Lung (tissue), 12 donors: ENCODE results near the gene PIAS4. TPM values are rescaled to one million over a fixed set of nuclear protein-coding genes. Genes with fewer than 3 reads are reported as not detected.

Source experiments
- ATAC-seq: fragments of 200-7000 bp; cut with Tn5 transposase; one replicate; pipeline ENCODE4 v1.9.1; 2020; ENCODE audit warnings: moderate number of reproducible peaks; ENCODE audit not compliant: insufficient read depth, low FRiP score
- DNase-seq, 3 donors: peaks; one replicate each; pipeline ENCODE4 v3.0.0-alpha.2; 2013 to 2017
- H3K27ac ChIP-seq, 2 donors: one replicate each; pipeline ENCODE4 v1.5.1; 2013; ENCODE audit warnings: mild to moderate bottlenecking in 2 of 2, moderate library complexity in 2 of 2, control low read depth in 1 of 2, inconsistent platforms in 1 of 2, low read depth in 1 of 2, low read length in 1 of 2
- H3K27me3 ChIP-seq, 3 donors: one replicate each; pipeline ENCODE4 v1.5.1; 2013; ENCODE audit warnings: low read length in 2 of 3; ENCODE audit not compliant: control insufficient read depth in 3 of 3, insufficient read depth in 3 of 3
- H3K36me3 ChIP-seq, 4 donors: one replicate each; pipeline ENCODE4 v1.5.1; 2013; ENCODE audit warnings: low read length in 4 of 4, mild to moderate bottlenecking in 1 of 4, moderate library complexity in 1 of 4; ENCODE audit not compliant: control insufficient read depth in 4 of 4, insufficient read depth in 4 of 4
- H3K4me1 ChIP-seq, 5 donors: one replicate each; pipeline ENCODE4 v1.5.1; 2013; ENCODE audit warnings: low read length in 5 of 5, mild to moderate bottlenecking in 2 of 5, moderate library complexity in 1 of 5; ENCODE audit not compliant: control insufficient read depth in 5 of 5, insufficient read depth in 5 of 5
- H3K4me3 ChIP-seq: one replicate; pipeline ENCODE4 v1.5.1; 2013; ENCODE audit warnings: mild to moderate bottlenecking, control low read depth, moderate library complexity
- H3K9ac ChIP-seq, 2 donors: one replicate each; pipeline ENCODE4 v1.5.1; 2013; ENCODE audit warnings: low read length in 2 of 2, control low read depth in 1 of 2; ENCODE audit not compliant: insufficient read depth in 1 of 2
- H3K9me3 ChIP-seq, 4 donors: one replicate each; pipeline ENCODE4 v1.5.1; 2013; ENCODE audit warnings: low read length in 3 of 4, mild to moderate bottlenecking in 1 of 4, moderate library complexity in 1 of 4; ENCODE audit not compliant: control insufficient read depth in 4 of 4, insufficient read depth in 3 of 4
- CTCF ChIP-seq: IDR thresholded peaks from 2 replicates; pipeline ENCODE4 v1.5.1; 2012; ENCODE audit warnings: mild to moderate bottlenecking; ENCODE audit errors: control extremely low read depth, extremely low read depth
- WGBS, 2 donors: extraction: QIAGEN DNeasy Blood & Tissue Kit; methylation state at CpG; one replicate each; pipeline ENCODE4 v1.1.7; 2013; 5-methylcytosine and 5-hydroxymethylcytosine counted together
- polyA plus RNA-seq, 2 donors: library from polyadenylated mRNA; stranded (reverse); fragments of 200-250 nt; gene quantifications; one replicate each; pipeline ENCODE4 v1.2.1, GENCODE V29; 2013
- total RNA-seq, 2 donors: library from RNA; depleted of rRNA in 1 of 2; stranded (reverse); fragments of >200 nt in 1 of 2; gene quantifications; one replicate each; pipeline ENCODE4 v1.2.1, GENCODE V29; 2014 to 2021
- donor health status: control.
- donor health status: control.
- donor health status: Bipolar disorder and iron deficiency.
- donor health status: healthy.
- donor health status: DM: yes; HTN: yes; CAD: no.

The PIAS4 gene
- total and polyA plus RNA-seq, 4 donors, result 9.9 to 46.2 (median 21.6) TPM

GRCh38 chr19:3979289-3979673 lies 28.3 kb upstream of the PIAS4 start:
- no peaks in the 10 kb centered on the region for H3K27me3 ChIP-seq
- peaks cover 0 to 10% (median 6%) of the 10 kb centered on the region in 5 donors for H3K4me1 ChIP-seq
- no peak overlapping the region for H3K4me3 ChIP-seq
- no peak for DNase-seq
- H3K27ac ChIP-seq, result no peak overlapping the region
- H3K9me3 ChIP-seq, result no peaks in the 10 kb centered on the region
- no peak for ATAC-seq
- no peak for TF ChIP-seq CTCF
- H3K9ac ChIP-seq, result no peak overlapping the region
- 95 to 96% methylated on average over 18 of the region's 18 CpGs for WGBS, 2 donors
- peaks cover 42 to 87% (median 65%) of the 10 kb centered on the region in 4 donors for H3K36me3 ChIP-seq

DNA sequence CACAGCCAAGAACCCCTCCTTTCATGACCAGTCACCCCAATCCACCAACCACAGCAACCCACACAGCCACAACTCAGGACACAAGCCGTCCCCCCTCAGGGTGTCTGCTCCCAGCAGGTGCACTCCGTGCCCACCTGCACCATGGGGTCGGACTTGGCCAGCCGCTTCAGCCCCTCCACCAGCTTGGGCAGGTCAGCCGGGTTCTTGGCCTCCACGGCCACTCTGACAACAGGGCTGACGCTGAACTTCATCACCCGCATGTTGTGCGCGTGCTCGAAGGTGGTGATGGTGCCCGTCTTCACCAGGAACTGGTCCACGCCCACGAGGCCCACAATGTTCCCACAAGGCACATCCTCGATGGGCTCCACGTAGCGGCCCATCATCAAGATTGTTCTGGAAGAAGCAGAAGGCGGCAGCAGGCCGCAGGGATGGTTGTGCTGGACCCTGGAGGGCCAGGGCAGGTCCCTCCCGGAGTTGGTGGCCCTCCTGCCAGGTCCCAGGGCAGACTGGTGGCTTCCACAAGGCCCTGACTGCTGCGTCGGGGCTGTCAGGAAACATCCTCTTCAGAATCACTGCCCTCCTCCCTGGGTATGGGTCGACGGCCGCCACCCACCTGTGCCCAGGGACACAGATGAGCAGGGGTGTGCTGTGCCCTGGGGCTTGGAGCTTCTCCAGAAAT lies 27.7 kb upstream of the PIAS4 start:
- peaks cover 0 to 11% (median 6%) of the 10 kb centered on the region in 5 donors for H3K4me1 ChIP-seq
- H3K27me3 ChIP-seq, result no peaks in the 10 kb centered on the region
- DNase-seq, result no peak
- H3K27ac ChIP-seq, result no peak overlapping the region
- no peak for TF ChIP-seq CTCF
- H3K9me3 ChIP-seq, result no peaks in the 10 kb centered on the region
- peaks cover 42 to 87% (median 68%) of the 10 kb centered on the region in 4 donors for H3K36me3 ChIP-seq
- ATAC-seq, result no peak
- H3K4me3 ChIP-seq, result no peak overlapping the region
- H3K9ac ChIP-seq, result no peak overlapping the region
- WGBS, 2 donors, result 92% methylated on average over 25 of the region's 25 CpGs

GRCh38 chr19:3980353-3981251 lies 26.9 kb upstream of the PIAS4 start:
- Histone ChIP-seq H3K9ac (no peak overlapping the region), H3K9me3 (no peaks in the 10 kb centered on the region), H3K4me3 (no peak overlapping the region), H3K27me3 (no peaks in the 10 kb centered on the region), H3K27ac (no peak overlapping the region), H3K4me1 (peaks cover 0 to 13% (median 8%) of the 10 kb centered on the region in 5 donors), H3K36me3 (peaks cover 42 to 81% (median 67%) of the 10 kb centered on the region in 4 donors)
- WGBS, 2 donors, result 63 to 90% methylated on average over 31 of the region's 31 CpGs
- DNase-seq (no peak), ATAC-seq (no peak)
- no peak for TF ChIP-seq CTCF
